ENCODE data around the gene CALHM6.

The CALHM6 gene

GRCh38 chr6:116447496-116448011 is 13.6 kb upstream of the CALHM6 start:
- Histone ChIP-seq H3K27me3 (ENCODE audit: control insufficient read depth, insufficient read depth, low read length) (no peaks in the 10 kb centered on the region), H3K4me3 (ENCODE audit: low read length) (no peak overlapping the region), H3K9ac (ENCODE audit: low read length) (no peak overlapping the region), H3K4me1 (ENCODE audit: control insufficient read depth, insufficient read depth, low read length) (peaks cover 9% of the 10 kb centered on the region), H3K36me3 (ENCODE audit: control insufficient read depth, insufficient read depth, low read length) (no peaks in the 10 kb centered on the region), H3K9me3 (ENCODE audit: control insufficient read depth, low read length) (no peaks in the 10 kb centered on the region)

- Histone ChIP-seq H3K4me1 (ENCODE audit: control insufficient read depth, insufficient read depth, low read length) (peaks cover 9% of the 10 kb centered on the region), H3K36me3 (ENCODE audit: control insufficient read depth, insufficient read depth, low read length) (no peaks in the 10 kb centered on the region), H3K9ac (ENCODE audit: low read length) (no peak overlapping the region), H3K9me3 (ENCODE audit: control insufficient read depth, low read length) (no peaks in the 10 kb centered on the region), H3K27me3 (ENCODE audit: control insufficient read depth, insufficient read depth, low read length) (no peaks in the 10 kb centered on the region), H3K4me3 (ENCODE audit: low read length) (no peak overlapping the region)
Observed at GRCh38 chr6:116449565-116449964, 11.6 kb upstream of the CALHM6 start.

DNA sequence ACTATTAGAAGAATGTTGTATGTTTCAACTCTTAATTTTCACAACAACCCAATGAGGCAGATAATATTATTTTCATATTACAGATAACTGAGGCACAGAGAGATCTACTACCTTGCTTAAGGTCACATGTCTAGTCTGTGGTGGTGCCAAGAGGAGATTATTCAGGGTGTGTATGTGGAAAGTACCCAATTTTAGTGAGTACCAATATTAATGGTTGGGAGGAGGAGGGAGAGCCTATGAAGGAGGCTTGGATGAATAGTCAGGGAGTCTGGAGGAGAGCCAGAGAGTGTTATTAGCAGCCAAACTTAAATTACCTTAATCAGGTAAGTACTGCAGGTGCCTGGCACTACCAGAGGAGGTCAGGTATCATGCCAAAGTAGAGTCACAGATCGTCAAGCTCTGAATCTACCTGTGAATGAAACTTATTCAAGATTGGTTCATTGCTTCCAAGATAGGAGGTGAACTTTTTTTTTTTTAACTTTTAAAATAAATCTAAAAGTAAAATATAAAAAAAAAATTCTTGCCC is 10.9 kb upstream of the CALHM6 start:
- no peaks in the 10 kb centered on the region for H3K9me3 ChIP-seq (ENCODE audit: control insufficient read depth, low read length)

GRCh38 chr6:116450769-116451740 is 10.1 kb upstream of the CALHM6 start:
- Histone ChIP-seq H3K4me1 (ENCODE audit: control insufficient read depth, insufficient read depth, low read length) (peaks cover 9% of the 10 kb centered on the region), H3K27me3 (ENCODE audit: control insufficient read depth, insufficient read depth, low read length) (no peaks in the 10 kb centered on the region), H3K9ac (ENCODE audit: low read length) (no peak overlapping the region), H3K9me3 (ENCODE audit: control insufficient read depth, low read length) (no peaks in the 10 kb centered on the region), H3K4me3 (ENCODE audit: low read length) (no peak overlapping the region), H3K36me3 (ENCODE audit: control insufficient read depth, insufficient read depth, low read length) (no peaks in the 10 kb centered on the region)

More for the DNA sequence above, 10.9 kb upstream of the CALHM6 start:
- H3K27me3 ChIP-seq (ENCODE audit: control insufficient read depth, insufficient read depth, low read length): no peaks in the 10 kb centered on the region
- H3K9ac ChIP-seq (ENCODE audit: low read length): no peak overlapping the region
- H3K4me1 ChIP-seq (ENCODE audit: control insufficient read depth, insufficient read depth, low read length): peaks cover 9% of the 10 kb centered on the region
- no peak overlapping the region for H3K4me3 ChIP-seq (ENCODE audit: low read length)
- no peaks in the 10 kb centered on the region for H3K36me3 ChIP-seq (ENCODE audit: control insufficient read depth, insufficient read depth, low read length)

DNA sequence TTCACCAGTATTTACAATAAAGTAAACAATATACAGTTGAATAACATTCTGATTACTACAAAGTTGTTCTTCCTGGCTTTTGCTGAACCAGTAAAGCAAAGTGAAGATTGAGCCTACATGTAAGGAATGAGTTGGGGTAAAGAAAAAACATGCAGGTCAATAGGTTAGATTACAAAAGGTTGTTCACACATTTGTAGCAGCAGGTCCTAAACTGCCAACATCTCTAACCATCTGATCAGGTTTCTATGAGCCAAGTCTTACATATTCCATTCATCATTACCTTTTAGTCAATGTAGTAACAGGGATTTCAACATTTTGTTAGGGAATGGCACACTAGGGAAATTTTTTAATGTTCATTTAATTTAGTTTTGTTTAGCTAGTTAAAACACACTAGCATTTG is 9.3 kb upstream of the CALHM6 start:
- no peaks in the 10 kb centered on the region for H3K36me3 ChIP-seq (ENCODE audit: control insufficient read depth, insufficient read depth, low read length)
- H3K4me3 ChIP-seq (ENCODE audit: low read length): no peak overlapping the region
- H3K9ac ChIP-seq (ENCODE audit: low read length): no peak overlapping the region
- H3K27me3 ChIP-seq (ENCODE audit: control insufficient read depth, insufficient read depth, low read length): no peaks in the 10 kb centered on the region
- no peaks in the 10 kb centered on the region for H3K9me3 ChIP-seq (ENCODE audit: control insufficient read depth, low read length)
- peaks cover 9% of the 10 kb centered on the region for H3K4me1 ChIP-seq (ENCODE audit: control insufficient read depth, insufficient read depth, low read length)

GRCh38 chr6:116452531-116452930 is 8.6 kb upstream of the CALHM6 start:
- no peaks in the 10 kb centered on the region for H3K9me3 ChIP-seq (ENCODE audit: control insufficient read depth, low read length)
- H3K36me3 ChIP-seq (ENCODE audit: control insufficient read depth, insufficient read depth, low read length): no peaks in the 10 kb centered on the region
- no peaks in the 10 kb centered on the region for H3K27me3 ChIP-seq (ENCODE audit: control insufficient read depth, insufficient read depth, low read length)
- H3K4me3 ChIP-seq (ENCODE audit: low read length): no peak overlapping the region
- H3K4me1 ChIP-seq (ENCODE audit: control insufficient read depth, insufficient read depth, low read length): peaks cover 9% of the 10 kb centered on the region
- H3K9ac ChIP-seq (ENCODE audit: low read length): no peak overlapping the region

GRCh38 chr6:116456106-116456505 is 5.1 kb upstream of the CALHM6 start:
- Histone ChIP-seq H3K9ac (ENCODE audit: low read length) (no peak overlapping the region), H3K36me3 (ENCODE audit: control insufficient read depth, insufficient read depth, low read length) (no peaks in the 10 kb centered on the region), H3K4me1 (ENCODE audit: control insufficient read depth, insufficient read depth, low read length) (peaks cover 4% of the 10 kb centered on the region), H3K9me3 (ENCODE audit: control insufficient read depth, low read length) (no peaks in the 10 kb centered on the region), H3K27me3 (ENCODE audit: control insufficient read depth, insufficient read depth, low read length) (no peaks in the 10 kb centered on the region), H3K4me3 (ENCODE audit: low read length) (no peak overlapping the region)

GRCh38 chr6:116456927-116457326 is 4.2 kb upstream of the CALHM6 start:
- H3K4me3 ChIP-seq (ENCODE audit: low read length): no peak overlapping the region
- H3K9ac ChIP-seq (ENCODE audit: low read length): no peak overlapping the region
- no peaks in the 10 kb centered on the region for H3K36me3 ChIP-seq (ENCODE audit: control insufficient read depth, insufficient read depth, low read length)
- H3K9me3 ChIP-seq (ENCODE audit: control insufficient read depth, low read length): no peaks in the 10 kb centered on the region
- H3K27me3 ChIP-seq (ENCODE audit: control insufficient read depth, insufficient read depth, low read length): no peaks in the 10 kb centered on the region
- H3K4me1 ChIP-seq (ENCODE audit: control insufficient read depth, insufficient read depth, low read length): no peaks in the 10 kb centered on the region

- H3K4me1 ChIP-seq (ENCODE audit: control insufficient read depth, insufficient read depth, low read length): no peaks in the 10 kb centered on the region
- no peaks in the 10 kb centered on the region for H3K9me3 ChIP-seq (ENCODE audit: control insufficient read depth, low read length)
- no peak overlapping the region for H3K4me3 ChIP-seq (ENCODE audit: low read length)
- no peaks in the 10 kb centered on the region for H3K27me3 ChIP-seq (ENCODE audit: control insufficient read depth, insufficient read depth, low read length)
- H3K9ac ChIP-seq (ENCODE audit: low read length): no peak overlapping the region
- H3K36me3 ChIP-seq (ENCODE audit: control insufficient read depth, insufficient read depth, low read length): no peaks in the 10 kb centered on the region
Observed at GRCh38 chr6:116458264-116458663, 2.9 kb upstream of the CALHM6 start.

GRCh38 chr6:116459927-116460326 is 1.2 kb upstream of the CALHM6 start:
- Histone ChIP-seq H3K4me3 (ENCODE audit: low read length) (no peak overlapping the region), H3K9me3 (ENCODE audit: control insufficient read depth, low read length) (no peaks in the 10 kb centered on the region), H3K36me3 (ENCODE audit: control insufficient read depth, insufficient read depth, low read length) (no peaks in the 10 kb centered on the region), H3K27me3 (ENCODE audit: control insufficient read depth, insufficient read depth, low read length) (peaks cover 3% of the 10 kb centered on the region), H3K4me1 (ENCODE audit: control insufficient read depth, insufficient read depth, low read length) (peaks cover 5% of the 10 kb centered on the region), H3K9ac (ENCODE audit: low read length) (no peak overlapping the region)

DNA sequence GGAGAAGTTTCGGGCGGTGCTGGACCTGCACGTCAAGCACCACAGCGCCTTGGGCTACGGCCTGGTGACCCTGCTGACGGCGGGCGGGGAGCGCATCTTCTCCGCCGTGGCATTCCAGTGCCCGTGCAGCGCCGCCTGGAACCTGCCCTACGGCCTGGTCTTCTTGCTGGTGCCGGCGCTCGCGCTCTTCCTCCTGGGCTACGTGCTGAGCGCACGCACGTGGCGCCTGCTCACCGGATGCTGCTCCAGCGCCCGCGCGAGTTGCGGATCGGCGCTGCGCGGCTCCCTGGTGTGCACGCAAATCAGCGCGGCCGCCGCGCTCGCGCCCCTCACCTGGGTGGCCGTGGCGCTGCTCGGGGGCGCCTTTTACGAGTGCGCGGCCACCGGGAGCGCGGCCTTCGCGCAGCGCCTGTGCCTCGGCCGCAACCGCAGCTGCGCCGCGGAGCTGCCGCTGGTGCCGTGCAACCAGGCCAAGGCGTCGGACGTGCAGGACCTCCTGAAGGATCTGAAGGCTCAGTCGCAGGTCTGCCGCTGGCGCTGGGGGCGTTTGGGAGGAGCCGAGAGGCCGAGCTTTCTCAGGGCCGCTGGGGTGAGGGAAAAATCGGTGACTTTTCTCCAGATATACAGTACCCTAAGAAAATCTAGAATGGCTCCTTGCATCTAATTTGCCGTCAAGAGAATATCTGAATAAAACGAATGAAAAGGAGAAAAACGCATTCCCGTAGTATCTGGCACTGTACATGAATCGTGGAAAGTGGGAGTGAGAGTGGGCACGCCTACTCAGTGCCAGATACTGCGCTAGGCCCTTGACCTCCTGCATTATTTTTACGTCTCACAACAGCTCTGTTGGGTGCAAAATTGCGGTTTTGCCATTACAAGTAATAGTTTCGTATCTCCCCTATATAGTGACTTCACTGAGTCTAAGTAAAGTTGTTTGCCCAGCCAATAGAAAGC is 1.0 kb downstream of the CALHM6 start:
- Histone ChIP-seq H3K36me3 (ENCODE audit: control insufficient read depth, insufficient read depth, low read length) (no peaks in the 10 kb centered on the region), H3K27me3 (ENCODE audit: control insufficient read depth, insufficient read depth, low read length) (peaks cover 3% of the 10 kb centered on the region), H3K9me3 (ENCODE audit: control insufficient read depth, low read length) (no peaks in the 10 kb centered on the region), H3K9ac (ENCODE audit: low read length) (no peak overlapping the region), H3K4me3 (ENCODE audit: low read length) (no peak overlapping the region), H3K4me1 (ENCODE audit: control insufficient read depth, insufficient read depth, low read length) (peaks cover 7% of the 10 kb centered on the region)

Data from mucosa of stomach (tissue), 1 donor.